ENCODE data around the gene ARGLU1. TPM values are rescaled to one million over a fixed set of nuclear protein-coding genes. Genes with fewer than 3 reads are reported as not detected.

ARGLU1 gene
- total and polyA plus RNA-seq, 4 donors, result 23.2 to 178 (median 125) TPM

GRCh38 chr13:106594980-106595379 lies 27.0 kb upstream of the ARGLU1 start:
- DNase-seq, result no peak
- Histone ChIP-seq H3K4me1 (ENCODE audit: control insufficient read depth in 1 of 2, insufficient read depth in 2 of 2, low read length in 2 of 2) (no peaks in the 10 kb centered on the region), H3K36me3 (ENCODE audit: control insufficient read depth in 1 of 2, insufficient read depth in 2 of 2, low read length in 1 of 2) (no peaks in the 10 kb centered on the region), H3K27ac (ENCODE audit: low read depth in 1 of 2, low read length in 2 of 2) (no peak overlapping the region), H3K9me3 (ENCODE audit: control insufficient read depth, low read length) (no peaks in the 10 kb centered on the region), H3K4me3 (ENCODE audit: low read length in 2 of 2) (no peak overlapping the region), H3K27me3 (ENCODE audit: control insufficient read depth in 1 of 2, insufficient read depth in 2 of 2, low read length in 1 of 2) (no peaks in the 10 kb centered on the region)
- WGBS, 2 donors, result 91% methylated on average over 4 of the region's 4 CpGs
- no peak for ATAC-seq (ENCODE audit: low FRiP score)
- intact Hi-C loops (cut with DNase I), result no loop called here

GRCh38 chr13:106593132-106593531 lies 25.2 kb upstream of the ARGLU1 start:
- no peak overlapping the region for H3K27ac ChIP-seq (ENCODE audit: low read depth in 1 of 2, low read length in 2 of 2)
- no peaks in the 10 kb centered on the region for H3K9me3 ChIP-seq (ENCODE audit: control insufficient read depth, low read length)
- ATAC-seq (ENCODE audit: low FRiP score) (no peak), DNase-seq (no peak)
- H3K36me3 ChIP-seq (ENCODE audit: control insufficient read depth in 1 of 2, insufficient read depth in 2 of 2, low read length in 1 of 2), result no peaks in the 10 kb centered on the region
- no peaks in the 10 kb centered on the region for H3K27me3 ChIP-seq (ENCODE audit: control insufficient read depth in 1 of 2, insufficient read depth in 2 of 2, low read length in 1 of 2)
- WGBS, 2 donors, result 91 to 93% methylated on average over 5 of the region's 5 CpGs
- intact Hi-C loops (cut with DNase I), result no loop called here
- no peaks in the 10 kb centered on the region for H3K4me1 ChIP-seq (ENCODE audit: control insufficient read depth in 1 of 2, insufficient read depth in 2 of 2, low read length in 2 of 2)
- no peak overlapping the region for H3K4me3 ChIP-seq (ENCODE audit: low read length in 2 of 2)

DNA sequence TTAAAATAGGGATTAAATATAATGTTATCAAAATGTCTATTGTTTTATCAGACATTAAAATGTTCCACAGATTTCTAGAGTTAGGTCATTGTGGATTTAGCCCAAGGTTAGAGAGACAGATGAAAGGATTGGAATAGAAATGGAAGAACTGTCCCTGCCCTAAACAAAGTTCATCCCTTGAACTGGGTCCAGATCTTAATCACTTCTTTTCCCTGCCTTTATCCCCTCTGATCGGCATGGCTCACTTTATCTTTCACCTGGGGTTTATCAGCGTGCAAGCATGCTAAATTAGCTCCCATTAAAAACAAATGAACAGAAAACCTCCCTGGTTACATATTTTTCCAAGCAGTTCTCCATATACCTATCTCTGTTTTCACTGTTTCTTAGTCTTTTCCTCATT lies 23.4 kb upstream of the ARGLU1 start:
- no peak overlapping the region for H3K27ac ChIP-seq (ENCODE audit: low read depth in 1 of 2, low read length in 2 of 2)
- no peaks in the 10 kb centered on the region for H3K36me3 ChIP-seq (ENCODE audit: control insufficient read depth in 1 of 2, insufficient read depth in 2 of 2, low read length in 1 of 2)
- intact Hi-C loops (cut with DNase I), result no loop called here
- no peaks in the 10 kb centered on the region for H3K9me3 ChIP-seq (ENCODE audit: control insufficient read depth, low read length)
- WGBS, 2 donors, result 81 to 82% methylated on average over 2 of the region's 2 CpGs
- H3K4me1 ChIP-seq (ENCODE audit: control insufficient read depth in 1 of 2, insufficient read depth in 2 of 2, low read length in 2 of 2), result no peaks in the 10 kb centered on the region
- ATAC-seq (ENCODE audit: low FRiP score) (no peak), DNase-seq (no peak)
- H3K27me3 ChIP-seq (ENCODE audit: control insufficient read depth in 1 of 2, insufficient read depth in 2 of 2, low read length in 1 of 2), result no peaks in the 10 kb centered on the region
- no peak overlapping the region for H3K4me3 ChIP-seq (ENCODE audit: low read length in 2 of 2)

DNA sequence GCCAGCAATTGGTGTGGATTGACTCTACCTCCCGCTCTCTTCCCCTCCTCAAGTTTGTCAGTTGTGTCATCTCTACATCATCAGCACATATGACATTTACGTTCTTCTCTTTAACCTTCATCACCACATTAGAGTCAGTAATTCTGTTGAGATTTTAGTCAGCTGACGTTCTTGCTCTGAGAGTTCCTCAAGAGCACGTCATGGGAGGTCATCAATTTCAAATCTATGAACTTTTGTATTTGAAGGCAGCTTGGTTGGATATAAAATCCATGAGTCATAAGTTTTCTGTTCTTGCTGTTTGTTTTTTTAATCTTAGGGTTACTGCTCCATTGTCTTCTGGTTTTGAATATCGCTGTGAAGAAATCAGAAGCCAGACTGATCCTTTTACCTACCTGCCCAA lies 21.8 kb upstream of the ARGLU1 start:
- Histone ChIP-seq H3K4me3 (ENCODE audit: low read length in 2 of 2) (no peak overlapping the region), H3K9me3 (ENCODE audit: control insufficient read depth, low read length) (no peaks in the 10 kb centered on the region), H3K27ac (ENCODE audit: low read depth in 1 of 2, low read length in 2 of 2) (no peak overlapping the region), H3K27me3 (ENCODE audit: control insufficient read depth in 1 of 2, insufficient read depth in 2 of 2, low read length in 1 of 2) (no peaks in the 10 kb centered on the region), H3K4me1 (ENCODE audit: control insufficient read depth in 1 of 2, insufficient read depth in 2 of 2, low read length in 2 of 2) (no peaks in the 10 kb centered on the region), H3K36me3 (ENCODE audit: control insufficient read depth in 1 of 2, insufficient read depth in 2 of 2, low read length in 1 of 2) (no peaks in the 10 kb centered on the region)
- 84 to 94% methylated on average over 5 of the region's 5 CpGs for WGBS, 2 donors
- no peak for ATAC-seq (ENCODE audit: low FRiP score)
- DNase-seq, result no peak
- intact Hi-C loops (cut with DNase I), result no loop called here

GRCh38 chr13:106588367-106588766 lies 20.4 kb upstream of the ARGLU1 start:
- WGBS, 2 donors, result 91 to 94% methylated on average over 4 of the region's 4 CpGs
- intact Hi-C loops (cut with DNase I), result no loop called here
- no peak for DNase-seq
- H3K4me3 ChIP-seq (ENCODE audit: low read length in 2 of 2), result no peak overlapping the region
- H3K27ac ChIP-seq (ENCODE audit: low read depth in 1 of 2, low read length in 2 of 2), result no peak overlapping the region
- no peaks in the 10 kb centered on the region for H3K4me1 ChIP-seq (ENCODE audit: control insufficient read depth in 1 of 2, insufficient read depth in 2 of 2, low read length in 2 of 2)
- H3K27me3 ChIP-seq (ENCODE audit: control insufficient read depth in 1 of 2, insufficient read depth in 2 of 2, low read length in 1 of 2), result no peaks in the 10 kb centered on the region
- no peak for ATAC-seq (ENCODE audit: low FRiP score)
- no peaks in the 10 kb centered on the region for H3K9me3 ChIP-seq (ENCODE audit: control insufficient read depth, low read length)
- no peaks in the 10 kb centered on the region for H3K36me3 ChIP-seq (ENCODE audit: control insufficient read depth in 1 of 2, insufficient read depth in 2 of 2, low read length in 1 of 2)

DNA sequence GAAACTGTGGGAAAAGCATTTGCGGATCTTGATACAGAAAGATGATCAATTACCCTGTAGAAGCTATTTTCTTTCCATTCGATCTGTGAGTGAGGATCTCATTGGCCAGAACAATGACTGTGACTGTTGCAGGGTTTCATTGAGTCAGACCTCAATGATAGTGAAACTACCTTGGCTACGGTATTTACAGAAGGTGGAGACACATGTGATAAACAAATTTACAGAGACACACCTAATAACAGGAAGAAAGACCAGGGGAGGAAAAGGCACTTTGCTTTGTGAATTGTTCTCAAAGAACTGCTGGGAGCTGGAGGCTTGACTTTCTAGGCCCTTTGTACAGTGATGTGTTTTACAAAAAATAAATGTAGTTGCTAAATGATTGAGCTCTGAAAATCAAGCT lies 19.9 kb upstream of the ARGLU1 start:
- intact Hi-C loops (cut with DNase I), result no loop called here
- H3K27ac ChIP-seq (ENCODE audit: low read depth in 1 of 2, low read length in 2 of 2), result no peak overlapping the region
- no peaks in the 10 kb centered on the region for H3K4me1 ChIP-seq (ENCODE audit: control insufficient read depth in 1 of 2, insufficient read depth in 2 of 2, low read length in 2 of 2)
- no peaks in the 10 kb centered on the region for H3K27me3 ChIP-seq (ENCODE audit: control insufficient read depth in 1 of 2, insufficient read depth in 2 of 2, low read length in 1 of 2)
- H3K9me3 ChIP-seq (ENCODE audit: control insufficient read depth, low read length), result no peaks in the 10 kb centered on the region
- DNase-seq (no peak), ATAC-seq (ENCODE audit: low FRiP score) (no peak)
- WGBS, 2 donors, result 93 to 96% methylated on average over 3 of the region's 3 CpGs
- H3K4me3 ChIP-seq (ENCODE audit: low read length in 2 of 2), result no peak overlapping the region
- H3K36me3 ChIP-seq (ENCODE audit: control insufficient read depth in 1 of 2, insufficient read depth in 2 of 2, low read length in 1 of 2), result no peaks in the 10 kb centered on the region

GRCh38 chr13:106586648-106587166 lies 18.8 kb upstream of the ARGLU1 start:
- Histone ChIP-seq H3K27ac (ENCODE audit: low read depth in 1 of 2, low read length in 2 of 2) (no peak overlapping the region), H3K27me3 (ENCODE audit: control insufficient read depth in 1 of 2, insufficient read depth in 2 of 2, low read length in 1 of 2) (no peaks in the 10 kb centered on the region), H3K4me3 (ENCODE audit: low read length in 2 of 2) (no peak overlapping the region), H3K4me1 (ENCODE audit: control insufficient read depth in 1 of 2, insufficient read depth in 2 of 2, low read length in 2 of 2) (no peaks in the 10 kb centered on the region), H3K9me3 (ENCODE audit: control insufficient read depth, low read length) (no peaks in the 10 kb centered on the region), H3K36me3 (ENCODE audit: control insufficient read depth in 1 of 2, insufficient read depth in 2 of 2, low read length in 1 of 2) (no peaks in the 10 kb centered on the region)
- intact Hi-C loops (cut with DNase I), result no loop called here
- WGBS, 2 donors, result 73 to 88% methylated on average over 4 of the region's 4 CpGs
- ATAC-seq (ENCODE audit: low FRiP score), result no peak
- DNase-seq, result no peak

- DNase-seq, result no peak
- 62 to 78% methylated on average over 4 of the region's 4 CpGs for WGBS, 2 donors
Measured at GRCh38 chr13:106581225-106581624, 13.3 kb upstream of the ARGLU1 start.

GRCh38 chr13:106575896-106576295 lies 8.0 kb upstream of the ARGLU1 start:
- no peak for ATAC-seq (ENCODE audit: low FRiP score)
- Histone ChIP-seq H3K27ac (ENCODE audit: low read depth in 1 of 2, low read length in 2 of 2) (no peak overlapping the region), H3K4me1 (ENCODE audit: control insufficient read depth in 1 of 2, insufficient read depth in 2 of 2, low read length in 2 of 2) (no peaks in the 10 kb centered on the region), H3K9me3 (ENCODE audit: control insufficient read depth, low read length) (no peaks in the 10 kb centered on the region), H3K4me3 (ENCODE audit: low read length in 2 of 2) (no peak overlapping the region), H3K27me3 (ENCODE audit: control insufficient read depth in 1 of 2, insufficient read depth in 2 of 2, low read length in 1 of 2) (no peaks in the 10 kb centered on the region), H3K36me3 (ENCODE audit: control insufficient read depth in 1 of 2, insufficient read depth in 2 of 2, low read length in 1 of 2) (no peaks in the 10 kb centered on the region)
- no peak for DNase-seq
- intact Hi-C loops (cut with DNase I), result no loop called here

More at GRCh38 chr13:106581225-106581624, 13.3 kb upstream of the ARGLU1 start:
- intact Hi-C loops (cut with DNase I), result no loop called here
- H3K27ac ChIP-seq (ENCODE audit: low read depth in 1 of 2, low read length in 2 of 2), result no peak overlapping the region
- H3K4me3 ChIP-seq (ENCODE audit: low read length in 2 of 2), result no peak overlapping the region
- H3K4me1 ChIP-seq (ENCODE audit: control insufficient read depth in 1 of 2, insufficient read depth in 2 of 2, low read length in 2 of 2), result no peaks in the 10 kb centered on the region
- H3K36me3 ChIP-seq (ENCODE audit: control insufficient read depth in 1 of 2, insufficient read depth in 2 of 2, low read length in 1 of 2), result no peaks in the 10 kb centered on the region
- no peak for ATAC-seq (ENCODE audit: low FRiP score)
- H3K27me3 ChIP-seq (ENCODE audit: control insufficient read depth in 1 of 2, insufficient read depth in 2 of 2, low read length in 1 of 2), result no peaks in the 10 kb centered on the region
- H3K9me3 ChIP-seq (ENCODE audit: control insufficient read depth, low read length), result no peaks in the 10 kb centered on the region

All from aorta (tissue), 5 donors.